ENCODE results near the gene MBD5.

- no peak for TF ChIP-seq ZNF384 (IDR thresholded peaks at IDR 0.05)
- TF ChIP-seq FOXM1 (IDR thresholded peaks at IDR 0.05; ENCODE audit: borderline replicate concordance) = no peak
- no peak for TF ChIP-seq BHLHE40 (IDR thresholded peaks at IDR 0.05; ENCODE audit: borderline replicate concordance)
- TF ChIP-seq HDGF (IDR thresholded peaks at IDR 0.05; ENCODE audit: borderline replicate concordance) = no peak
- TF ChIP-seq ARNT (IDR thresholded peaks at IDR 0.05) = no peak
- TF ChIP-seq CTBP1 (IDR thresholded peaks at IDR 0.05; ENCODE audit: borderline replicate concordance) = no peak
- no peak for TF ChIP-seq LEF1 (IDR thresholded peaks at IDR 0.05; ENCODE audit: borderline replicate concordance)
- TF ChIP-seq TARDBP (IDR thresholded peaks at IDR 0.05) = no peak
- no peak for TF ChIP-seq SUZ12 (IDR thresholded peaks at IDR 0.05)
- no peak for TF ChIP-seq ELF4 (IDR thresholded peaks at IDR 0.05)
- TF ChIP-seq FOXK2 (IDR thresholded peaks at IDR 0.05) = no peak
- no peak for TF ChIP-seq SP1 (IDR thresholded peaks at IDR 0.05)
These were observed 219.9 kb downstream of the MBD5 start for GRCh38 chr2:148240838-148241237.
